GM21528 (cell line): ENCODE measurements around the gene ATP10B.
"Not testable (repeated sequence)": the region's sequence is repeated elsewhere in the genome, so short reads cannot be mapped to it uniquely, and the experiment has no call there.

Source experiments
- ATAC-seq: cut with Tn5 transposase; IDR thresholded peaks from one replicate; pipeline ENCODE4 v1.9.1; 2021; ENCODE audit warnings: mild to moderate bottlenecking, moderate library complexity; ENCODE audit not compliant: unreplicated experiment, low FRiP score

Gene ATP10B

GRCh38 chr5:160760008-160760407 lies 92.0 kb downstream of the ATP10B start:
- ATAC-seq: no peak

- no peak for ATAC-seq
These were observed 94.8 kb downstream of the ATP10B start for GRCh38 chr5:160757194-160757593.

GRCh38 chr5:160750938-160751657 lies 100.9 kb downstream of the ATP10B start:
- ATAC-seq: no peak

DNA sequence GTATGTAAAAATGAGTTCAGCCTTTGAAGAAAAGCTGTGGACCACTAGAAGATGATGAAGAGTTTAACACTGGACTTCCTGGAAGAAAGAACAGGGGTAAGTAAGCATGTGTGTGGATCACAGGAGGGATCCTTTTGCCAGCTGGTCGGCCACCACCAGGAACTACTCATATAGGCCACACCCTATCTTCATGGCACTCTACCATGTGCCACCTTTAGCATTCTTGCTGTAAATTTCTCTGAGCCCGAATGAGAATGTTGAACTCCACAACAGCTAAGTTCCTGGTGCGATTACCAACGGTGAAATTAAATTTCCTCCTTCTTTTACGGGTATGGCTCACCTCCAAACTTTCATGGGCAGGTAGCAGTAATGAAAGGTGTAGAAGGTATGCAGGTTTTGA lies 102.3 kb downstream of the ATP10B start:
- ATAC-seq: no peak

- ATAC-seq: no peak
These were observed 103.0 kb downstream of the ATP10B start for GRCh38 chr5:160749026-160749425.

DNA sequence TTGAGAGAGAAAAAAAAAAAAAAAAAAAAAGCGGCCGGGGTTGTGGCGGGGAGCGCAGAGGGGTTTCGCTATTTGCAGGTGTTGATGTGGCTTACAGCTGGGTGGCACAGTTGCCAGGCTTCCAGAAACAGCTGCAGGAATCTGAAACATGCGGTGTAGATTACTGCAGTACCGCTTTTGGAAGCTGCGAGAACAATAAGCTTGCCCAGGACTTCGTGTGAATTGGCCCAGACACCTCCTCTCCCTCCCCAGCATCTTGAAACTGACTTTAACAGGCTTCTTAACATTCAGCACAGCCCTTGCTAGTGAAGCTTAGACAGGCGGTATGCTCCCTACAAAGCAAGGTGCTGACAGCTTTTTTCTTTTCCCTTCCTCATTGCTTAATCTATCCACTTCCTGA lies 104.0 kb downstream of the ATP10B start:
- ATAC-seq: no peak

- no peak for ATAC-seq
These were observed 104.5 kb downstream of the ATP10B start for GRCh38 chr5:160747559-160747958.

DNA sequence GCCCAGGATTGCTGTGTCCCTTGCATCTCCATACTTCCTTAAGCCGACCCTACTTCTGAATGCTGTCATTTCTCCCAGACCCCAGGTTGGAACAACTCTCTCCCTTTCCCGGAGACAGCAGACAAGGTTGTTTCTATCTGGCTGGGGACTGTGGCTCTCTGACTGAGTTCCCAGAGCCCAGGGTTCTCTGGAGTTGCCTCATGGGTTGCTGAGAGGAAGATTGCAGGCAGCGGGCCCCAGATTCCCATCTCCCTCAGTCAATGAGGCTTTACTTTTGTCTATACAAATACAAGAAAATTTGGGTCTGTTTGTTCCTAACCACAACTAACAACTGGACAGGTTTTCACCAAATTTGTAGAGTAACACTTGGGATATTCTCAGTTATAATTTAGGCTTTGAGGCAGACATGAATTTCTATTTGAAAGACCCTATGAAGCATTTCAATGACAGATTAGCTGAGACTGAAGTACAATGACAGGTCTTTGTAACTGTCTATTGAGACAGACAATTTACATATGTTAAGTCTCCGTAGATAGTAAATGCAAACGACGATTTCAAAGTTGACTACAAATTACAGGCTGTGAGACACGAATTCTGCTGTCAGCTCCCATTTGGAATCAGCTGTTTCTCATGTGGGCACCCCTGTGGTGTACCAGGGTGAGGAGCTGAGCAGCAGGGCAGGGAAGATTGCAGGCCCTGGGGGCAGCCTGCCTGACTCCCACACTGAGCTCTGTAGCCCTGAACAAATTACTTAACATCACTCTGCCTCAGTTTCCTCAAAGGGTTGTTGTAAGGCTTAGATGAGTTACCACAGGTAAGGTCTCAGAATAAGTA lies 107.5 kb downstream of the ATP10B start:
- no peak for ATAC-seq

- ATAC-seq: peak; percentile 82
These were observed 109.0 kb downstream of the ATP10B start for GRCh38 chr5:160743027-160743426.

- ATAC-seq: no peak
These were observed 109.6 kb downstream of the ATP10B start for GRCh38 chr5:160742446-160742845.

DNA sequence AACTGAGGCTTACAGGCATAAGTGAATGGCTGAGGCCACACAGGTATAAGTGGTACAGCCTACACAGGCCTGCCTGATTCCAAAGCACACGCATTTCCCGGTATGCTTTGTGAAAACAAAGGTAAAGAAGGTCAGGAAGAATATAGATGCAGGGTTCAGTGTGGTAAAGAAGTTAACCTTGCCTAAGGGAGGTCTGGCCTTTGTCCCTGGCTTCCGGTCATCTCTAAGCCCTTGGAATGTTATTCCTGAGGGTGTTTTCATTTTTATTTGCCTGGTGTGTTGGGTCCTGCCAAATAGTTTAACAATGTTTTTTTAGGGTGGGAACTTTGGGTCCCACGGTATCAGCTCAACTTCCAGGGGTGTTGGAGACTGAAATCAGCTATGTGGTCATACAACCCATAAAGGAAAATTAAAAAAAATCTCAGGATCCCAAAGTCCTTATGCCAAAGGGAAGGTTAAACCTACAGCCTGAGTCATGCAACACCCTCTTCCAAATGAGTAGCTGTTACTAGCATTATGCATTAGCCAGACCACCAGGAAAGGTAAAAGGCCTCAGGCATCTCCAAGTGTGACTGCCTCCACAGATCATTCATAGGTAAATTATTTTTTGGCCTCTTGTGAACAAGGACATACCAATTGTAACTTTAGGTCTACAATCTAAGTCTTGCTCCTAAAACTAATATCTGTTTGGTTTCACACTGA lies 124.6 kb downstream of the ATP10B start:
- ATAC-seq: no peak

GRCh38 chr5:160726721-160727120 lies 125.3 kb downstream of the ATP10B start:
- ATAC-seq: no peak

GRCh38 chr5:160720822-160721221 lies 131.2 kb downstream of the ATP10B start:
- ATAC-seq: no peak

- not testable (repeated sequence) for ATAC-seq
These were observed 136.5 kb downstream of the ATP10B start for GRCh38 chr5:160715508-160715907.

- ATAC-seq: no peak
These were observed 148.3 kb downstream of the ATP10B start for GRCh38 chr5:160703547-160704189.

DNA sequence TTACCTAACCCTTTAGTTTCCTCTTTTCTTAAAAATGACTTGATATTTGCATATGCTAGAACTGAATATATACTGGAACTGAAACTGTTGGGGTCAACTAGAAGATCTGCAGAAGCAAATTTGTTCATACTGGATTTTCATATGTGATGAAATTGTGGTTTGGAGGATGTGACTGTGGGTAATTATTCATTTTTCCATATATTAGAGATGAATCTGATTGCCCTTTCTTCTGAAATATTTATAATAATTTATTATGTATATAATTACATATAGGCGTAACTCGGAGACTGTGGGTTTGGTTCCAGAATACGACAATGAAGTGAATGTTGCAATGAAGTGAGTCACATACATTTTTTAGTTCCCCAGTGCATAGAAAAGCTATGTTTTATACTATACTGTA lies 149.1 kb downstream of the ATP10B start:
- ATAC-seq: peak; percentile 95

GRCh38 chr5:160702311-160702803 lies 149.7 kb downstream of the ATP10B start:
- ATAC-seq: no peak

DNA sequence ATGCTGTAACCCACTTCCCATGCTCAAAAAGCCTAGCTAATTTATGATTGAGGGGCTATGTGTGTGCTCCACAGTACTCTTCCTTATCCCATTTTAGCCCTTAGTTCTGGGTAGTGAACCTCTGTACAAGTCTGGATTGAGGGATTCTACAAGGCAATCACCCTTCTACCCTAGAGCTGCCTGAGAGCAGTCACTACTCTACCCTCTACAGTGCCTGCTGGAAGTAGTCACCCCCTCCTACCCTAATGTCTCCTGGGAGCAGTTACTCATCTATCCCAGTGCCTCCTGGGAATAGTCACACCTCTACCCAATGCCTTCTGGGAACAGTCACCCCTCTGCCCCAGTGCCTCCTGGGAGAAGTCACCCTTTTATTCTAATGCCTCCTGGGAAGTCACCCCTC lies 150.6 kb downstream of the ATP10B start:
- ATAC-seq: no peak

- no peak for ATAC-seq
These were observed 152.7 kb downstream of the ATP10B start for GRCh38 chr5:160699301-160699700.

DNA sequence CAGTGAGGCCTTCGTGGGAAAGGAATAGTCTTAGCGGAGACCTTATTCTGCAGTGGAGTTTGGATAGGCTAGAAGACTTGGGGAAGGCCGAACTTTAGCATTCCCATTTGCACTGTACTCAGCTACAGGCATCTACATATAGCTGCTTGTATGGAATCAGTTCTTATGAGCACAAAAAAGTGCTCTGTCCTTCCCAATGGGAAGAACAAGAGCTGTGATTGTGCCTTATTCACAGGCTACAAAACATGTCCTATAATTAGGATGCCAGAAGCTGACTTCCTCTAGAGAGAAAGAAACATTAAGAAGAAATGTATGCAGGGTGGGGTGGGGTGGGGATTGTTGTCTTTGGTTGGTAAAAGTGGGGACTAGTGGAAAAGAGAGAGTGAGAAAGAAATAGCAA lies 154.7 kb downstream of the ATP10B start:
- no peak for ATAC-seq

DNA sequence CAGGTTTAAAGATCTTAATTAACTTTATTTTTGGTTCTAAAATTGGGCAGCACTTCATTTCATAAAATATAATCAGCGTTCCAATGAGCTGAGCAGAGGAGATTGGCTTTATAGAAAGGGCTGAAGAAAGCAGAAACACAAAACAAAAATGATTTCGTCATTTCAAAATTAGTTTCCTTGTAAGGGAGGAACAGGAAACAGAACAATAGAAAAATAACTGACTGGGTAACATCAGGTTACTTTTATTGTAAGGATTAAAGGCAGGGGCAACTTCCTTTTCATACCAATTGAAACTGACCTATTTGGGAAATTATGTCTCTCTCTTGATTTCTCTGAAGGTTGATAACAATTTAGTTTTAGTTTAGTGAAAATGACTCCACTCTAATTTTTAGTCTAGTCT lies 157.1 kb downstream of the ATP10B start:
- ATAC-seq: no peak
